Measurements from ENCODE around the gene C1QTNF6. TPM values are rescaled to one million over a fixed set of nuclear protein-coding genes. Genes with fewer than 3 reads are reported as not detected.

The C1QTNF6 gene
- total RNA-seq, 1 experiment from 2014 or later, result 7.4 TPM

DNA sequence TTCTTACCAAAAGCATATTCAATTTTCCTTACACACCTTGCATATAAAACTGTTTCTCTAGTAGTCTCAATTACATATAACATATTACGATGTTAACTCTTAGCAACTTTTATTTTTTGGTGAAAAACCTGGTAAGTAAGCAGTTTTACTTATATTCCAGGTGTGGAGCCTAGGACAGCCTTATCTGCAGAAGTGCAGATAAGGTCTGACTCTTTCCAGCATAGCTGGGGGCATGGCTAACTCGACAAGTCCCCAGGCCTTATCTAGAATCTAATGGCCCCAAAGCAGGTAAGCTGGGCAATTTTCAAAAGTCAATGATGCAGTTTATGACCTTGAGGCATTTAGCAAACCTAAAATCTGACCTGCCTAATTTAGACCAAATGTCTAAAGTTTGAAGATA, 4.2 kb upstream of the C1QTNF6 start:
- intact Hi-C loops (cut with micrococcal nuclease; ENCODE audit: unreplicated experiment), result loop anchor here (10.0 kb wide), 1 partner anchor 263 kb away; no protein-coding TSS in a partner anchor
- Mint-ChIP-seq H3K36me3 (ENCODE audit: insufficient read depth, unreplicated experiment) (peaks cover 27% of the 10 kb centered on the region), H3K4me1 (ENCODE audit: low read depth, unreplicated experiment) (peaks cover 51% of the 10 kb centered on the region), H3K27me3 (ENCODE audit: insufficient read depth, unreplicated experiment) (no peaks in the 10 kb centered on the region), H3K9me3 (ENCODE audit: unreplicated experiment) (no peaks in the 10 kb centered on the region), H3K4me3 (ENCODE audit: unreplicated experiment) (peak overlapping the region; percentile 30), H3K27ac (ENCODE audit: unreplicated experiment) (no peak overlapping the region)
- Histone ChIP-seq H3K9me3 (peaks cover 11% of the 10 kb centered on the region), H3K27me3 (replicated peaks; ENCODE audit: control insufficient read depth, insufficient read depth, low read length) (no peaks in the 10 kb centered on the region), H3K4me1 (peaks cover 80% of the 10 kb centered on the region), H3K36me3 (ENCODE audit: control insufficient read depth, insufficient read depth, low read length) (no peaks in the 10 kb centered on the region), H3K4me3 (ENCODE audit: low read depth, low read length) (no peak overlapping the region)
- ChIA-PET POLR2A (interaction anchor here (0.5 to 0.9 kb wide), 2 partner anchors 106 to 173 kb away, joined by 3 read pairs; partner anchors contain the start of genes MPST and TST), CTCF (no interaction called here)
- DNase-seq, result peak; percentile 45 to 74
- TF ChIP-seq, protein P1, sequence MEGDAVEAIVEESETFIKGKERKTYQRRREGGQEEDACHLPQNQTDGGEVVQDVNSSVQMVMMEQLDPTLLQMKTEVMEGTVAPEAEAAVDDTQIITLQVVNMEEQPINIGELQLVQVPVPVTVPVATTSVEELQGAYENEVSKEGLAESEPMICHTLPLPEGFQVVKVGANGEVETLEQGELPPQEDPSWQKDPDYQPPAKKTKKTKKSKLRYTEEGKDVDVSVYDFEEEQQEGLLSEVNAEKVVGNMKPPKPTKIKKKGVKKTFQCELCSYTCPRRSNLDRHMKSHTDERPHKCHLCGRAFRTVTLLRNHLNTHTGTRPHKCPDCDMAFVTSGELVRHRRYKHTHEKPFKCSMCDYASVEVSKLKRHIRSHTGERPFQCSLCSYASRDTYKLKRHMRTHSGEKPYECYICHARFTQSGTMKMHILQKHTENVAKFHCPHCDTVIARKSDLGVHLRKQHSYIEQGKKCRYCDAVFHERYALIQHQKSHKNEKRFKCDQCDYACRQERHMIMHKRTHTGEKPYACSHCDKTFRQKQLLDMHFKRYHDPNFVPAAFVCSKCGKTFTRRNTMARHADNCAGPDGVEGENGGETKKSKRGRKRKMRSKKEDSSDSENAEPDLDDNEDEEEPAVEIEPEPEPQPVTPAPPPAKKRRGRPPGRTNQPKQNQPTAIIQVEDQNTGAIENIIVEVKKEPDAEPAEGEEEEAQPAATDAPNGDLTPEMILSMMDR (IDR thresholded peaks at IDR 0.05; ENCODE audit: insufficient read depth in 1 of 2, low read depth in 1 of 2, low read length in 1 of 2, severe bottlenecking in 1 of 2, unreplicated experiment in 1 of 2), result no peak
- no TSS peak for BruUV-seq (replicated peaks)

DNA sequence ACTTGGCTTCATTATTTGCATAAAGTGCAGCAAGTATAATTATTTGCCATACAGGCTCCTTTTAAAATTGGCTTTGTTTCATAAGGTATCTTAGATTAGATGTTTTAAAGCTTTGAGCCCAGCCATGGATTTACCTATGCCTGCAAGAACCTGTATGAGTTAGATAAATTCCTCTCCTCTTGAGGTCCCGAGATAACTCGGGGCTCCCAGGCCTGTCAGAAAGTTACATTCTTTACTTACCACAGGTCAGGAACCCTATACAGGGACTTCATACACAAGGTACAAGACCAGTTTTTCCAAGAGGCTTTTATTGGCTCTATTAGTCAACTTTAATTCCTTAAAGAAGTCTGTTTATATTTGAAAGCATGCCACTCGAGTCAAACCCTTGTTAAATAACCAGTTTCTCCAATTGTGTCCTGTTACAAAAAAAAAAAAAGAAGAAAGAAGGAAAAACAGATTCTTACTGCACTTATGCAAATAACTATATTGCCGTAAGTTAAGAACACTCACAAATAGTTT, 2.3 kb upstream of the C1QTNF6 start:
- Histone ChIP-seq H3K4me1 (peaks cover 66% of the 10 kb centered on the region), H3K9me3 (peaks cover 11% of the 10 kb centered on the region), H3K4me3 (ENCODE audit: low read depth, low read length) (no peak overlapping the region), H3K27me3 (replicated peaks; ENCODE audit: control insufficient read depth, insufficient read depth, low read length) (no peaks in the 10 kb centered on the region), H3K36me3 (ENCODE audit: control insufficient read depth, insufficient read depth, low read length) (no peaks in the 10 kb centered on the region)
- intact Hi-C loops (cut with micrococcal nuclease; ENCODE audit: unreplicated experiment), result loop anchor here (10.0 kb wide), 1 partner anchor 264 kb away; no protein-coding TSS in a partner anchor
- no peak for DNase-seq
- no peak overlapping the region for H3K27ac Mint-ChIP-seq (ENCODE audit: unreplicated experiment)
- POLR2A ChIA-PET, result no interaction called here
- no peak overlapping the region for H3K4me3 Mint-ChIP-seq (ENCODE audit: unreplicated experiment)
- peaks cover 28% of the 10 kb centered on the region for H3K36me3 Mint-ChIP-seq (ENCODE audit: insufficient read depth, unreplicated experiment)
- H3K9me3 Mint-ChIP-seq (ENCODE audit: unreplicated experiment), result no peaks in the 10 kb centered on the region
- BruUV-seq (replicated peaks), result no TSS peak
- H3K27me3 Mint-ChIP-seq (ENCODE audit: insufficient read depth, unreplicated experiment), result no peaks in the 10 kb centered on the region
- TF ChIP-seq, protein P1 (IDR thresholded peaks at IDR 0.05; ENCODE audit: insufficient read depth in 1 of 2, low read depth in 1 of 2, low read length in 1 of 2, severe bottlenecking in 1 of 2, unreplicated experiment in 1 of 2), result no peak
- H3K4me1 Mint-ChIP-seq (ENCODE audit: low read depth, unreplicated experiment), result peaks cover 48% of the 10 kb centered on the region
- CTCF ChIA-PET, result interaction anchor here (0.6 kb wide), 1 partner anchor 282 kb away, joined by 4 read pairs; no protein-coding TSS in a partner anchor

DNA sequence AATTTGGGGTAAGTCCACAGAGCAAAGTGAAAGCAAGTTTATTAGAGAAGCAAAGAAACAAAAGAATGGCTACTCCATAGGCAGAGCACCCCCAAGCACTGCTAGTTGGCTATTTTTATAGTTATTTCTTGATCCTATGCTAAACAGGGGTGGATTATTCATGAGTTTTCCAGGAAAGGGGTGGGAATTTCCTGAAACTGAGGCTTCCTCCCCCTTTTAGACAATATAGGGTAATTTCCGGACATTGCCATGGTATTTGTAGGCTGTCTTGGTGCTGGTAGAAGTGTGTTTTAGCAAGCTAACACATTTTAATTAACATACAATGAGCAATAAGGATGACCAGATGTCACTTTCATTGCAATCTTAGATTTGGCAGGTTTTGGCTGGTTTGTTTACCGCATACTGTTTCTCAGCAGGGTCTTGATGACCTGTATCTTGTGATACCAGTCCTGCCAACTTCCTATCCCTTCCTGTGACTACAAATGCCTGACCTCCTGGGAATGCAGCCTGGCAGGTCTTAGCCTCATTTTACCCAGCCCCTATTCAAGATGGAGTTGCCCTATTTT, 937 bp upstream of the C1QTNF6 start:
- TF ChIP-seq, protein P1 (IDR thresholded peaks at IDR 0.05; ENCODE audit: insufficient read depth in 1 of 2, low read depth in 1 of 2, low read length in 1 of 2, severe bottlenecking in 1 of 2, unreplicated experiment in 1 of 2), result no peak
- no peaks in the 10 kb centered on the region for H3K27me3 Mint-ChIP-seq (ENCODE audit: insufficient read depth, unreplicated experiment)
- peak overlapping the region; percentile 31 for H3K27ac Mint-ChIP-seq (ENCODE audit: unreplicated experiment)
- peaks cover 24% of the 10 kb centered on the region for H3K36me3 Mint-ChIP-seq (ENCODE audit: insufficient read depth, unreplicated experiment)
- no peak overlapping the region for H3K4me3 Mint-ChIP-seq (ENCODE audit: unreplicated experiment)
- intact Hi-C loops (cut with micrococcal nuclease; ENCODE audit: unreplicated experiment), result no loop called here
- peaks cover 11% of the 10 kb centered on the region for H3K9me3 ChIP-seq
- no peak overlapping the region for H3K4me3 ChIP-seq (ENCODE audit: low read depth, low read length)
- no peaks in the 10 kb centered on the region for H3K27me3 ChIP-seq (replicated peaks; ENCODE audit: control insufficient read depth, insufficient read depth, low read length)
- H3K4me1 ChIP-seq, result peaks cover 64% of the 10 kb centered on the region
- ChIA-PET CTCF (interaction anchor here (0.6 kb wide), 1 partner anchor 10 kb away, joined by 3 read pairs; no protein-coding TSS in a partner anchor), POLR2A (interaction anchor here (0.6 kb wide), 1 partner anchor 37 kb away, joined by 4 read pairs; no protein-coding TSS in a partner anchor)
- H3K9me3 Mint-ChIP-seq (ENCODE audit: unreplicated experiment), result no peaks in the 10 kb centered on the region
- BruUV-seq (replicated peaks), result no TSS peak
- DNase-seq, result no peak
- peaks cover 43% of the 10 kb centered on the region for H3K4me1 Mint-ChIP-seq (ENCODE audit: low read depth, unreplicated experiment)
- no peaks in the 10 kb centered on the region for H3K36me3 ChIP-seq (ENCODE audit: control insufficient read depth, insufficient read depth, low read length)
